Measurements from ENCODE around the gene DLGAP1.

GRCh38 chr18:3950668-3951404 lies 504.3 kb downstream of the DLGAP1 start:
- TF ChIP-seq CEBPB (IDR thresholded peaks at IDR 0.05) (no peak), FOXM1 (IDR thresholded peaks at IDR 0.05; ENCODE audit: borderline replicate concordance, low read depth) (no peak), YY1 (IDR thresholded peaks at IDR 0.05; ENCODE audit: low read depth) (no peak), REST (IDR thresholded peaks at IDR 0.05; ENCODE audit: low read depth) (no peak)

All from Ishikawa (cell line).